Suprapubic skin (tissue), 4 donors: ENCODE data around the gene GRID1.

Source experiments
- CTCF ChIP-seq, 2 donors: fragments of 200-600 bp in 1 of 2; fragments of 450-650 bp in 1 of 2; sonication (generic) in 1 of 2; IDR thresholded peaks; one replicate each; pipeline ENCODE4 v1.5.1; 2016 to 2019; ENCODE audit warnings: antibody characterized with exemption in 2 of 2, mild to moderate bottlenecking in 1 of 2, moderate library complexity in 1 of 2
- POLR2A ChIP-seq, 2 donors: fragments of 450-650 bp; IDR thresholded peaks; one replicate each; pipeline ENCODE4 v1.6.1; 2017; ENCODE audit warnings: antibody characterized with exemption in 2 of 2, mild to moderate bottlenecking in 2 of 2, moderate library complexity in 2 of 2
- POLR2AphosphoS5 ChIP-seq, 3 donors: sonication (generic); formaldehyde crosslinking; IDR thresholded peaks; one replicate each; pipeline ENCODE4 v1.6.1; 2017; ENCODE audit warnings: antibody characterized with exemption in 3 of 3

GRCh38 chr10:86347856-86348255 lies 18.7 kb downstream of the GRID1 start:
- TF ChIP-seq CTCF (IDR thresholded peaks at IDR 0.05), result no peak
- no peak for TF ChIP-seq POLR2AphosphoS5 (IDR thresholded peaks at IDR 0.05)
- TF ChIP-seq POLR2A (IDR thresholded peaks at IDR 0.05), result no peak
